ENCODE results near the gene SFMBT2.
A peak's percentile ranks its signal among the peaks of the same experiment; 100 is the strongest.
"Not testable (repeated sequence)": the region's sequence is repeated elsewhere in the genome, so short reads cannot be mapped to it uniquely, and the experiment has no call there.

The SFMBT2 gene

DNA sequence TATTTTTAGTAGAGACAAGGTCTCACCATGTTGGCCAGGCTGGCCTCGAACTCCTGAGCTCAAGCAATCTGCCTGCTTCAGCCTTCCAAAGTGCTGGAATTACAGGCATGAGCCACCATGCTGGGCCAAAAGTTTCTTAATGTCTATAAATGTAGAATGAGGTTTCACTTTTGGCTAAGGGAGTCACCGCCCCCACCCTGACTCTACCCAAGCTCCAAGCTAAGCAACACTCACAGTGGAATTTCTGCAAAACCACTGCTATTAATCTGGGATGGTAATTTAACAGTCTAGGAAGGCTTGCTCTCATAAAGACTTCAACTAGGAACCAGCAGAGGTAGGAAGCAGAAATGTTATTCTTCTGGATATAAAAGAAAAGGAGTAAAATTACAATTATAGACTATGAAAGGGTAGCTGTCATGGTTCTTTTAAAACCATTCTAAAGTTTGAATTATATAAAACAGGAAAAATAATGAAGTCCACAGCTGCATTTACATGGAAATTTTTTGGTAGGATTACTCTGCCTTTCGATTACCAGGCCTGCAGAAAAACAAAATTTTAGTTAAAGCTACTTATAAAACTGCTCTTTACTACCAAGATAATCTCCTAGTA is 211.6 kb downstream of the SFMBT2 start:
- no peak for TF ChIP-seq CTCF (conservative IDR thresholded peaks at IDR 0.05; ENCODE audit: control insufficient read depth, insufficient read depth, low read depth, low read length)
- DNase-seq (ENCODE audit: low read depth) = peak; percentile 15
- H3K4me3 ChIP-seq (ENCODE audit: control insufficient read depth, low read depth, low read length) = no peak overlapping the region

GRCh38 chr10:7196284-7196683 is 214.6 kb downstream of the SFMBT2 start:
- H3K4me3 ChIP-seq (ENCODE audit: control insufficient read depth, low read depth, low read length) = no peak overlapping the region
- TF ChIP-seq CTCF (conservative IDR thresholded peaks at IDR 0.05; ENCODE audit: control insufficient read depth, insufficient read depth, low read depth, low read length) = no peak
- no peak for DNase-seq (ENCODE audit: low read depth)

DNA sequence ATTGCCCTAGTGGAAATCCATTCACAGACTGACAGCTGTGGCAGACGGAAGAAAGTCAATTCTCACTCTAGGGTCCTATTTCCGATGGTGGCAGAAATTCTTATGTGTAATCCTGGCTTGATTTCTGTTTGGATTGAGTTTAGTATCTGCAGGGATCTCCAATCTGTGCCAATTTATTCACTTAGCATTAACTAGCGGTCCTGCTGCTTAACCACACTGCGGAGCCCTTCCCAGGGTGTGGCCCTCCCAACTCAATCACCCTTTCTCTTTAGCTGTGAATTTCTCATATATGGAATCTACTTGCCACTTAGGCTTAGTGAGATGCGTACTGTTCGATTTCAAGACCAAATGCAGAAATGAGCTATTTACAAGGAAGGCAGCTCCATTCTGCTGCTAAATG is 215.7 kb downstream of the SFMBT2 start:
- no peak overlapping the region for H3K4me3 ChIP-seq (ENCODE audit: control insufficient read depth, low read depth, low read length)
- TF ChIP-seq CTCF (conservative IDR thresholded peaks at IDR 0.05; ENCODE audit: control insufficient read depth, insufficient read depth, low read depth, low read length) = no peak
- DNase-seq (ENCODE audit: low read depth) = no peak

DNA sequence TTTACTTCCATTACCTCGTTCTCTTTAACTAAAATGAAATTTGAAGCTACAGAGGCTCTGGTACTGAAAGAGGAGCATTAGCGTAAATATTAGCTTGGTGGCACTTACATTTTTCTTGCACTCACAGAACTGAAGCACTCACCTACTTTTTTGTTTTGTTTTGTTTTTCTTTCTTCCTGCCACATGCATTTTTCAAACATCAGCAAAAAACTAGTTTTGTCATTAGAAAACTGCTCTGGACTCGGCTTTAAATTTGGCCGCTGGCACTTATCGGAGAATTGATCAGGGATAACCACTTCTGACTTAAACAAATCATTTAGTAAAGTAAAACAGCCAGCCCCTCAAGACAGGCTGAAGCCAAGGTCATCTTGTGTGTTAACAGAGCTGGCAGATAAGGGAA is 216.3 kb downstream of the SFMBT2 start:
- no peak for TF ChIP-seq CTCF (conservative IDR thresholded peaks at IDR 0.05; ENCODE audit: control insufficient read depth, insufficient read depth, low read depth, low read length)
- no peak overlapping the region for H3K4me3 ChIP-seq (ENCODE audit: control insufficient read depth, low read depth, low read length)
- DNase-seq (ENCODE audit: low read depth) = no peak

- no peak for DNase-seq (ENCODE audit: low read depth)
- TF ChIP-seq CTCF (conservative IDR thresholded peaks at IDR 0.05; ENCODE audit: control insufficient read depth, insufficient read depth, low read depth, low read length) = no peak
- H3K4me3 ChIP-seq (ENCODE audit: control insufficient read depth, low read depth, low read length) = no peak overlapping the region
These were observed 217.5 kb downstream of the SFMBT2 start for GRCh38 chr10:7193369-7193768.

DNA sequence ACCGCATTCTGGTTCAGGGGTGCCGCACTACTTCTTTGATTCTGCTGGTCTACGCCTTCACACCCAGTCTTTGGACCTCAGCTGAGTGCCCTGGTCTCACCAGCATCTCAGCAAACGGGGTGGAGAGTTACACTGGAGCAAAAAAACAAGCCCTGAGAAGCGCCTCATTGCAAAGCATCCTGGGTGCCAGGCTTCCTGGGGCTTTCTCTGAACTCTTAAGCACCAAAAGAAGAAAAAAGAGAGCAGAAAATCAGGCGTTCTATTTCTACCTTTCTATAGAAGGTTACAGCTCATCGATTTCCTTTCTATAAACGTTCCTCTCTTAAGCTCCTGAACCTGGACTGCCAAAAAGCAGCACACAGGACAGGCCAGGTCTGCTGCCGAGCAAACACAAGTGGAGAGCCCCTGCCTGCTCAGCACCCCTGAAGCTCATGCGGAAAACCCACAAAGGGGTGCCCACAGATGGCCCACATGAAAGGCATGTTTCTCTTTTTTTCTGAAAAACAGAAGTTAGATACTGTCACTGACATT is 217.9 kb downstream of the SFMBT2 start:
- DNase-seq (ENCODE audit: low read depth) = no peak
- no peak for TF ChIP-seq CTCF (conservative IDR thresholded peaks at IDR 0.05; ENCODE audit: control insufficient read depth, insufficient read depth, low read depth, low read length)
- no peak overlapping the region for H3K4me3 ChIP-seq (ENCODE audit: control insufficient read depth, low read depth, low read length)

- no peak overlapping the region for H3K4me3 ChIP-seq (ENCODE audit: control insufficient read depth, low read depth, low read length)
- TF ChIP-seq CTCF (conservative IDR thresholded peaks at IDR 0.05; ENCODE audit: control insufficient read depth, insufficient read depth, low read depth, low read length) = no peak
- DNase-seq (ENCODE audit: low read depth) = peak; percentile 33
These were observed 218.8 kb downstream of the SFMBT2 start for GRCh38 chr10:7192061-7192460.

DNA sequence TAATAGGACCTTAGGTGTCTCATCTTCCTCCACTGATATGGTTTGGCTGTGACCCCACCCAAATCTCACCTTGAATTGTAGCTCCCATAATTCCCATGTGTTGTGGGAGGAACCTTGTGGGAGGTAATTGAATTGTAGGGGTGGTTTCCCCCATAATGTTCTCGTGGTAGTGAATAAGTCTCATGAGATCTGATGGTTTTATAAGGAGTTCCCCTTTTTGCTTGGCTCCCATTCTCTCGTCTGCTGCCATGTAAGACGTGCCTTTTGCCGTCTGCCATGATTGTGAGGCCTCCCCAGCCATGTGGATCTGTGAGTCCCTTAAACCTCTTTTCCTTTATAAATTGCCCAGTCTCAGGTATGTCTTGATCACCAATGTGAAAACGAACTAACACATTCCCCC is 220.1 kb downstream of the SFMBT2 start:
- H3K4me3 ChIP-seq (ENCODE audit: control insufficient read depth, low read depth, low read length); DNase-seq (ENCODE audit: low read depth): not testable (repeated sequence)

Measured in fibroblast of mammary gland (primary cell).